OCI-LY3 (cell line): Measurements from ENCODE around the gene MROH9.

Experiments
- H2AFZ ChIP-seq: fragments of 200-600, 300-600 bp; shearing (Covaris generic); 2 replicates; pipeline ENCODE4 v1.6.0; 2014; ENCODE audit warnings: antibody characterized with exemption, low read depth, low read length
- H3K27ac ChIP-seq: fragments of 200-600, 300-600 bp; sonication (generic); 2 replicates; pipeline ENCODE4 v1.5.1; 2014; ENCODE audit warnings: mild to moderate bottlenecking, low read length, moderate library complexity, mixed read lengths
- H3K27me3 ChIP-seq: fragments of 200-600, 300-600 bp; sonication (generic); 2 replicates; pipeline ENCODE4 v1.6.1; 2014; ENCODE audit warnings: low read depth, low read length, mixed read lengths
- H3K36me3 ChIP-seq: fragments of 200-600, 300-600 bp; sonication (generic); replicated peaks from 2 replicates; pipeline ENCODE3; 2014; ENCODE audit warnings: low read depth, low read length, mixed read lengths
- H3K4me1 ChIP-seq: fragments of 300-600, 200-600 bp; sonication (generic); 2 replicates; pipeline ENCODE4 v1.6.1; 2014; ENCODE audit warnings: low read length, mixed read lengths
- H3K4me2 ChIP-seq: fragments of 200-600, 300-600 bp; sonication (generic); 2 replicates; pipeline ENCODE4 v1.6.1; 2014; ENCODE audit warnings: low read length, mixed read lengths
- H3K4me3 ChIP-seq: fragments of 300-600, 200-600 bp; sonication (generic); 2 replicates; pipeline ENCODE4 v1.5.1; 2014; ENCODE audit warnings: antibody characterized with exemption, mild to moderate bottlenecking, low read length, moderate library complexity
- H3K79me2 ChIP-seq: fragments of 300-600, 200-600 bp; shearing (Covaris generic); 2 replicates; pipeline ENCODE4 v1.6.1; 2014; ENCODE audit warnings: mild to moderate bottlenecking, low read length, mixed read lengths
- H3K9ac ChIP-seq: fragments of 300-600, 200-600 bp; shearing (Covaris generic); 2 replicates; pipeline ENCODE4 v1.6.0; 2014; ENCODE audit warnings: mild to moderate bottlenecking, low read length, moderate library complexity
- H3K9me3 ChIP-seq: fragments of 200-600, 300-600 bp; shearing (Covaris generic); 2 replicates; pipeline ENCODE4 v1.6.1; 2014; ENCODE audit warnings: low read length, mixed read lengths; ENCODE audit not compliant: insufficient read depth
- H4K20me1 ChIP-seq: fragments of 200-600, 300-600 bp; sonication (generic); 2 replicates; pipeline ENCODE4 v1.6.1; 2016; ENCODE audit warnings: low read length, mixed read lengths; ENCODE audit not compliant: insufficient read depth
- CTCF ChIP-seq: fragments of 200-600, 300-600 bp; sonication (generic); IDR thresholded peaks from 2 replicates; pipeline ENCODE4 v1.5.1; 2014; ENCODE audit warnings: antibody characterized with exemption, low read length, low read depth
- EZH2phosphoT487 ChIP-seq: fragments of 200-600 bp; shearing (Covaris generic); IDR thresholded peaks from 2 replicates; pipeline ENCODE4 v1.6.1; 2018; ENCODE audit warnings: antibody characterized with exemption, mixed run types, low read depth

The MROH9 gene

GRCh38 chr1:171112119-171112518 lies 176.8 kb downstream of the MROH9 start:
- H3K4me3 ChIP-seq, result no peak overlapping the region
- TF ChIP-seq EZH2phosphoT487, result no peak
- no peak for TF ChIP-seq CTCF
- no peaks in the 10 kb centered on the region for H3K9me3 ChIP-seq
- H3K9ac ChIP-seq, result no peak overlapping the region
- H3K27me3 ChIP-seq, result no peaks in the 10 kb centered on the region
- H3K27ac ChIP-seq, result no peak overlapping the region
- H3K4me2 ChIP-seq, result peak overlapping the region; percentile 12; the same call in 1 of the 2 replicates
- H3K79me2 ChIP-seq, result no peaks in the 10 kb centered on the region
- H4K20me1 ChIP-seq, result no peaks in the 10 kb centered on the region
- H2AFZ ChIP-seq, result no peak overlapping the region
- H3K4me1 ChIP-seq, result peaks cover 17% of the 10 kb centered on the region
- no peaks in the 10 kb centered on the region for H3K36me3 ChIP-seq

GRCh38 chr1:171113382-171113781 lies 178.0 kb downstream of the MROH9 start:
- Histone ChIP-seq H3K9ac (no peak overlapping the region), H3K4me3 (no peak overlapping the region), H3K27ac (no peak overlapping the region), H3K36me3 (no peaks in the 10 kb centered on the region), H3K4me1 (peaks cover 17% of the 10 kb centered on the region), H3K4me2 (no peak overlapping the region), H3K27me3 (no peaks in the 10 kb centered on the region), H4K20me1 (no peaks in the 10 kb centered on the region), H3K9me3 (no peaks in the 10 kb centered on the region), H3K79me2 (no peaks in the 10 kb centered on the region), H2AFZ (no peak overlapping the region)
- TF ChIP-seq CTCF, result no peak
